GM13976 (cell line): ENCODE data around the gene KCNQ1.

Source experiments
- DNase-seq: peaks from one replicate; pipeline ENCODE4 v3.0.0; 2012; ENCODE audit warnings: low spot score
- in situ Hi-C: fragments of 300-500 bp; cut with MboI; formaldehyde crosslinking; loops from one replicate; pipeline ENCODE4 v1.12.0; 2022; ENCODE audit warnings: low sequenced_read_pairs, mixed read lengths, inconsistent platforms; ENCODE audit not compliant: unreplicated experiment
- TF ChIP-seq, protein P1 (sequence below): IDR thresholded peaks from 2 replicates; pipeline ENCODE4 v1.5.1; 2012; ENCODE audit warnings: borderline replicate concordance, mild to moderate bottlenecking; ENCODE audit not compliant: insufficient read depth; ENCODE audit errors: extremely low read depth, missing control alignments, control extremely low read depth

KCNQ1 gene

DNA sequence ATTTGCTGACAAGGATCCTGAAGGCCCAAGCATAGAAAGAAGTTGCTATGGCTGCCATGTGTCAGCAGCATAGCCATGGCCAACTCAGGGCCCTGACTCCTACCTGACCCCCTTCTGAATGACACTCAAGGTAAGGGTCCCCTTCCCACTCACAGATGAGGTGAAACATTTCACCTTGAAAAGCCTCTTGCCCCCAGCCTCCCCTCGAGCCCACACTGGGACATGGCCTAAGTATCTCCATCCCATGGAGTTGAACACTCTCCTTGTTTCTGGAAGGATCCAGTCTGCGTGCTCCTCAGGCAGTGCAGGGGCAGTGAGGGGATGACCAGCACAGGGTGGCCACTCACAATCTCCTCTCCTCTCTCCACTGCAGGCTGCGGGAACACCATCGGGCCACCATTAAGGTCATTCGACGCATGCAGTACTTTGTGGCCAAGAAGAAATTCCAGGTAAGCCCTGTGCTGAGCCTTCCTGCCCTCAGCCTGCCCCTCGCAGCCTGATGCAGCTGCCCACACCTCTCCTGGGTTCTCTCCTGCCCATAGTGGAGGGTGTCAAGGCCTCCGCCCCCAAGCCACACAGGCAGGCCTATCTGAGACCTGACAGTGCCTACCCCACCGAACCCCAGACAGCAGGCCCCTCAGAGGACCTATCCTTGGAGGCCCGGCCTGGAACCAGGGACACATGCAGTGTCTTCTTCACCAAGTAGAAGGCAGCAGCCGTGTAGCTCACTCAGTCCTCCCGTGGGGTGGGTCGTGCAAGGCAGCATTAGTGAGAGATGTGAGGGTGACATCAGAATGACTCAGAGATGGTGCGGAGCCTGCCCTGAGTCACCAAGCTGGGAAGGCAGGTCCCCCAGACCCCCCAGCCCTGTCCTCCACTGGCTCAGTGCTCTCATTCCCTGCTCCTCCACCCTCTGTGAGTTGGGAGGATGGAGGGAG is 323.9 kb downstream of the KCNQ1 start:
- TF ChIP-seq, protein P1, sequence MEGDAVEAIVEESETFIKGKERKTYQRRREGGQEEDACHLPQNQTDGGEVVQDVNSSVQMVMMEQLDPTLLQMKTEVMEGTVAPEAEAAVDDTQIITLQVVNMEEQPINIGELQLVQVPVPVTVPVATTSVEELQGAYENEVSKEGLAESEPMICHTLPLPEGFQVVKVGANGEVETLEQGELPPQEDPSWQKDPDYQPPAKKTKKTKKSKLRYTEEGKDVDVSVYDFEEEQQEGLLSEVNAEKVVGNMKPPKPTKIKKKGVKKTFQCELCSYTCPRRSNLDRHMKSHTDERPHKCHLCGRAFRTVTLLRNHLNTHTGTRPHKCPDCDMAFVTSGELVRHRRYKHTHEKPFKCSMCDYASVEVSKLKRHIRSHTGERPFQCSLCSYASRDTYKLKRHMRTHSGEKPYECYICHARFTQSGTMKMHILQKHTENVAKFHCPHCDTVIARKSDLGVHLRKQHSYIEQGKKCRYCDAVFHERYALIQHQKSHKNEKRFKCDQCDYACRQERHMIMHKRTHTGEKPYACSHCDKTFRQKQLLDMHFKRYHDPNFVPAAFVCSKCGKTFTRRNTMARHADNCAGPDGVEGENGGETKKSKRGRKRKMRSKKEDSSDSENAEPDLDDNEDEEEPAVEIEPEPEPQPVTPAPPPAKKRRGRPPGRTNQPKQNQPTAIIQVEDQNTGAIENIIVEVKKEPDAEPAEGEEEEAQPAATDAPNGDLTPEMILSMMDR, result no peak
- DNase-seq, result peak; percentile 11
- in situ Hi-C loops, result loop anchor here (25.0 kb wide), 1 partner anchor 206 kb away; no protein-coding TSS in a partner anchor

DNA sequence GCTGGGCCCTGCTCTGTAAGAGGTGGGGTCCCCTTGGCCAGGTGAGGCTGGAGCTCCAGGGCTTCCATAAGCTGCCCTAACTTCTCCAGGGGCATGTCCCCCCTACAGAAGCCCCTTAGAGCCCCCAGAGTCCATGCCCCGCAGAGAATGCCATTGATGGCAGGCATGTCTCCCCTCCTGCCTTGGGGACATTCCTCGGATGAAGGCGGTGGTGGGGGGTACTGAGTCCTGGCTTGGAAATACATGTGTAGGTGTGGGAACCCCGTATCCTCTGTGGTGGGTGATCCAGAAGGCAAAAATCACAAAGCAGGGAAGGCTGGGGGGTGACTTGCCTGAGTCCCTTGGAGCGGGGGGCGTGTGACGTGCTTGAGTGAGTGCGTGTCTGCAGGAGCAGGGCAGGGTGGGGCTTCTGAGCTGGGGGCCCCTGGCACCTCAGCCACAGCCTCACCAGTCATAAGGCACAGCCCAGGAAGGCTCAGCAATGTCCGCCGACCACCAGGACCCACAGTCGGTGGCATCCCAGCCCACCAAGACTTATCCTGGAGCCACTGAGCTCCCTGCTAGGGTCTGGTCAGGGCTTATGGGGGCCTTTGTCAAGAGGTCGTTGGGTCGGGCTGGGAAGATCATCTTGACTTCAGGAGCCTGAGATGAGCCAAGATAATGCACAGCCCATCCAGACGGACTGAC is 324.7 kb downstream of the KCNQ1 start:
- TF ChIP-seq, protein P1, result no peak
- in situ Hi-C loops, result loop anchor here (25.0 kb wide), 1 partner anchor 207 kb away; no protein-coding TSS in a partner anchor
- peak; percentile 11 for DNase-seq

DNA sequence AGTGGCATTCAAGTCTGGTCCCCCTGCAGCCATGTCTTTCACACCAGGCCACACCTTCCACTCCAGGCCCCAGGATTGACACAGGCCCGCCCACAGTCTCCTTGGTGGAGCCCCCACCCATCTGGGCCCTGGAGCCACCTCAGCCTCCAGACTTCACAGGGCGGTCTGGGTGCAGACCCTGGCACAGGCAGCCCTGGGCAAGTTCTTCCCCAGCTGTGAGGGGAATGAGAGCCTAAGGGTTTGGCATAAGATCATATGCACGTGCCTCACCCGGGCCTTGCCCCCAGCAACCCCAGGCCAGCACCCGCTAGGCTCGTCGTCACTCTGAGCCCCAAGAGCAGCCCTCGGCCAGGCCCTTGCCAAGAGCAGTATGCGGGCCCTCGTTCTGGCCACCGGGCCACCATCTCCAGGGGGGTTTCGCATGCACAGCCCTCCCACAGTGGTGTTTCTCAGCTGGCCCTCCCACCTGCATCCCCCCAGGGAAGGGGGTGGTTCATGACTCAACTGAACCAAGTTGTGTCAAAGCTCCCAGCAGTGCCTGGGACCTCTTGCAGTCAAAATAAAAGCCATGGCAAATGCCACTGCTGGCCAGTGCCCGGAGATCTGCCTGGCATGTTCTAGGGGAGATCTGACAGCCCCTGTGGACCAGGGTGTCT is 325.4 kb downstream of the KCNQ1 start:
- TF ChIP-seq, protein P1, result no peak
- in situ Hi-C loops, result loop anchor here (25.0 kb wide), 1 partner anchor 208 kb away; no protein-coding TSS in a partner anchor
- peak; percentile 23 for DNase-seq

DNA sequence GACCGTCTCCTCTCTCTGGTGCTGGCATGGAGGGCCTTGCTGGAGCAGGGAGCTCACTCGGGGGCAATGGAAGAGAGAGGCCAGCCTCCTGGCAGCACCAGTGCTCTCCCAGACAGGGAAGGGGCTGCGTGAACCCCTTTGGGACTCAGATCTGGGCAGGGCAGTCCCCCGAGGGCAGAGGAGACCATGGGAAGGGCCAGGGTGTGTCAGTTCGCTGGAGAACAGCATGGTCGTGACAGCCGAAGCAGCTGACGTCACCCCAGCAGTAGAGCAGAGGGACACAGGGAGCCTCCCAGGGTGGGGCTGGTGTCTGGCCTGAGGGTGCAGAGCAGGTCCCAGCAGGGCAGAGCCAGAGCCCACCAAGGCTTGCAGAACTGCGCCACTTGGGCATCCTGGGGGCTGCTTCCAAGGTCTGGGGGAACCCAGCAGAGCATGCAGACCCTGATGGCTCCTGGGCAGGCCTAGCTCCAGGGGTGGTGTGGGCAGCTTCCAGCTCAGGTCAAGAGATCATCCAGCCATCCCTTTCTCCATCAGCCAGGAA is 326.0 kb downstream of the KCNQ1 start:
- in situ Hi-C loops, result loop anchor here (25.0 kb wide), 1 partner anchor 209 kb away; no protein-coding TSS in a partner anchor
- peak; percentile 22 for DNase-seq
- TF ChIP-seq, protein P1, result no peak

DNA sequence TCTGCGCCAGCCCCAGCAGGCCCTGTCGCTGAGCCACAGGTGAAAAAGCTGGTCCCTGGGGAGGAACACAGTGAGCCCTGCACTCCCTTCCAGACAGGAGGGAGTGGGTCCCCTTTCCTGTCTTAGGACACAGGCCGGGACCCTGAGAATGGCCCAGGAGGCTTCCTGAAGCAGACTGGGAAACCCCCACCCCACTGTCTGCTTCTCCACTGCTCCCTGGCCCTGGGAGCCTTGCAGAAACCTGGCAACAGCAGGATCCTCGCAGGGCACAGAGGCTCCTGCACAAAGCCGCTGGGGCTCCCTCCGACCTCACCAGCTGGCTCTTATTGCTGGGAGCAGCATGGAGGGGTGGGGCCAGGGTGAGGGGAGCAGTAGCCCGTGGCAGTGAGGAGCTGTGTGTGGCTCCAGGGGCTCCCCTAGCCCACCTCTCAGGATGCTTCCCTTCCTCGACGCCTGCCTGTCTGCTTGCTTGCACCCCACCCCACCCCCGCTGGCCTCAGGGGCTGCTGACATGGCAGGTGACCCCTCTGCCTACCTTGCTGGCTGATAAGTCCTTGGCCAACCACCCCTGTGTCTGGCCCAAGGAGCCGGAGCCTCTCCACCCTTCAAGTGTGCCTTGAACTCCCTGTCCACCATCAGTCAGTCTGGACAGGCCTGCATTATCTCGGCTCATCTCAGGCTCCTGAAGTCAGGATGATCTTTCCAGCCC is 327.1 kb downstream of the KCNQ1 start:
- DNase-seq, result peak; percentile 23
- in situ Hi-C loops, result loop anchor here (25.0 kb wide), 1 partner anchor 210 kb away; no protein-coding TSS in a partner anchor
- TF ChIP-seq, protein P1, result no peak
